ENCODE data around the gene SEMA6B. TPM values are rescaled to one million over a fixed set of nuclear protein-coding genes. Genes with fewer than 3 reads are reported as not detected.
"Not testable (repeated sequence)": the region's sequence is repeated elsewhere in the genome, so short reads cannot be mapped to it uniquely, and the experiment has no call there.

SEMA6B gene
- total RNA-seq, 1 experiment from 2014 or later: 43.0 TPM

- Histone ChIP-seq H3K4me3 (ENCODE audit: insufficient read depth, low read depth, low read length) (no peak overlapping the region), H3K27me3 (ENCODE audit: control insufficient read depth, insufficient read depth, low read length) (no peaks in the 10 kb centered on the region), H3K36me3 (replicated peaks; ENCODE audit: control insufficient read depth, insufficient read depth, low read length) (no peaks in the 10 kb centered on the region)
- no peak for DNase-seq
Measured at GRCh38 chr19:4570916-4571304, 11.4 kb upstream of the SEMA6B start.

- Histone ChIP-seq H3K36me3 (replicated peaks; ENCODE audit: control insufficient read depth, insufficient read depth, low read length) (no peaks in the 10 kb centered on the region), H3K4me3 (ENCODE audit: insufficient read depth, low read depth, low read length) (no peak overlapping the region), H3K27me3 (ENCODE audit: control insufficient read depth, insufficient read depth, low read length) (no peaks in the 10 kb centered on the region)
- DNase-seq: no peak
Measured at GRCh38 chr19:4570402-4570801, 10.9 kb upstream of the SEMA6B start.

GRCh38 chr19:4568886-4569285 lies 9.4 kb upstream of the SEMA6B start:
- no peak overlapping the region for H3K4me3 ChIP-seq (ENCODE audit: insufficient read depth, low read depth, low read length)
- DNase-seq: no peak

GRCh38 chr19:4567584-4568071 lies 8.1 kb upstream of the SEMA6B start:
- peak; percentile 95 for DNase-seq
- Histone ChIP-seq H3K36me3 (replicated peaks; ENCODE audit: control insufficient read depth, insufficient read depth, low read length) (no peaks in the 10 kb centered on the region), H3K27me3 (ENCODE audit: control insufficient read depth, insufficient read depth, low read length) (no peaks in the 10 kb centered on the region), H3K4me3 (ENCODE audit: insufficient read depth, low read depth, low read length) (no peak overlapping the region)

More at GRCh38 chr19:4568886-4569285, 9.4 kb upstream of the SEMA6B start:
- Histone ChIP-seq H3K27me3 (ENCODE audit: control insufficient read depth, insufficient read depth, low read length) (no peaks in the 10 kb centered on the region), H3K36me3 (replicated peaks; ENCODE audit: control insufficient read depth, insufficient read depth, low read length) (no peaks in the 10 kb centered on the region)

GRCh38 chr19:4566402-4567051 lies 7.0 kb upstream of the SEMA6B start:
- H3K27me3 ChIP-seq (ENCODE audit: control insufficient read depth, insufficient read depth, low read length): no peaks in the 10 kb centered on the region
- no peak overlapping the region for H3K4me3 ChIP-seq (ENCODE audit: insufficient read depth, low read depth, low read length)
- H3K36me3 ChIP-seq (replicated peaks; ENCODE audit: control insufficient read depth, insufficient read depth, low read length): no peaks in the 10 kb centered on the region
- no peak for DNase-seq

GRCh38 chr19:4563562-4563961 lies 4.1 kb upstream of the SEMA6B start:
- not testable (repeated sequence) for DNase-seq; H3K27me3 ChIP-seq (ENCODE audit: control insufficient read depth, insufficient read depth, low read length); H3K36me3 ChIP-seq (replicated peaks; ENCODE audit: control insufficient read depth, insufficient read depth, low read length); H3K4me3 ChIP-seq (ENCODE audit: insufficient read depth, low read depth, low read length)

GRCh38 chr19:4562085-4562484 lies 2.6 kb upstream of the SEMA6B start:
- not testable (repeated sequence) for H3K27me3 ChIP-seq (ENCODE audit: control insufficient read depth, insufficient read depth, low read length); H3K36me3 ChIP-seq (replicated peaks; ENCODE audit: control insufficient read depth, insufficient read depth, low read length); DNase-seq

GRCh38 chr19:4557971-4558941 lies 1.2 kb downstream of the SEMA6B start:
- Histone ChIP-seq H3K4me3 (ENCODE audit: insufficient read depth, low read depth, low read length) (no peak overlapping the region), H3K36me3 (replicated peaks; ENCODE audit: control insufficient read depth, insufficient read depth, low read length) (peaks cover 17% of the 10 kb centered on the region), H3K27me3 (ENCODE audit: control insufficient read depth, insufficient read depth, low read length) (no peaks in the 10 kb centered on the region)
- peak; percentile 93 for DNase-seq

More at GRCh38 chr19:4562085-4562484, 2.6 kb upstream of the SEMA6B start:
- not testable (repeated sequence) for H3K4me3 ChIP-seq (ENCODE audit: insufficient read depth, low read depth, low read length)

- H3K36me3 ChIP-seq (replicated peaks; ENCODE audit: control insufficient read depth, insufficient read depth, low read length): peaks cover 19% of the 10 kb centered on the region
- H3K4me3 ChIP-seq (ENCODE audit: insufficient read depth, low read depth, low read length): no peak overlapping the region
- no peaks in the 10 kb centered on the region for H3K27me3 ChIP-seq (ENCODE audit: control insufficient read depth, insufficient read depth, low read length)
- DNase-seq: peak; percentile 84
Measured at GRCh38 chr19:4557144-4557970, 2.1 kb downstream of the SEMA6B start.

- Histone ChIP-seq H3K27me3 (ENCODE audit: control insufficient read depth, insufficient read depth, low read length) (no peaks in the 10 kb centered on the region), H3K4me3 (ENCODE audit: insufficient read depth, low read depth, low read length) (no peak overlapping the region), H3K36me3 (replicated peaks; ENCODE audit: control insufficient read depth, insufficient read depth, low read length) (peaks cover 24% of the 10 kb centered on the region)
- DNase-seq: peak; percentile 100
Measured at GRCh38 chr19:4556597-4557127, 2.8 kb downstream of the SEMA6B start.

GRCh38 chr19:4555657-4556561 lies 3.6 kb downstream of the SEMA6B start:
- Histone ChIP-seq H3K36me3 (replicated peaks; ENCODE audit: control insufficient read depth, insufficient read depth, low read length) (peaks cover 24% of the 10 kb centered on the region), H3K27me3 (ENCODE audit: control insufficient read depth, insufficient read depth, low read length) (no peaks in the 10 kb centered on the region), H3K4me3 (ENCODE audit: insufficient read depth, low read depth, low read length) (peak overlapping the region; percentile 10; the same call in 1 of the 2 replicates)
- peak; percentile 95 for DNase-seq

- H3K4me3 ChIP-seq (ENCODE audit: insufficient read depth, low read depth, low read length): no peak overlapping the region
- DNase-seq: no peak
- peaks cover 27% of the 10 kb centered on the region for H3K36me3 ChIP-seq (replicated peaks; ENCODE audit: control insufficient read depth, insufficient read depth, low read length)
- no peaks in the 10 kb centered on the region for H3K27me3 ChIP-seq (ENCODE audit: control insufficient read depth, insufficient read depth, low read length)
Measured at GRCh38 chr19:4554717-4555116, 4.8 kb downstream of the SEMA6B start.

GRCh38 chr19:4553775-4554174 lies 5.7 kb downstream of the SEMA6B start:
- DNase-seq: no peak
- H3K36me3 ChIP-seq (replicated peaks; ENCODE audit: control insufficient read depth, insufficient read depth, low read length): peaks cover 29% of the 10 kb centered on the region
- H3K4me3 ChIP-seq (ENCODE audit: insufficient read depth, low read depth, low read length): no peak overlapping the region
- no peaks in the 10 kb centered on the region for H3K27me3 ChIP-seq (ENCODE audit: control insufficient read depth, insufficient read depth, low read length)

Data from H7 (cell line).